ENCODE data around the gene DIP2C.

DNA sequence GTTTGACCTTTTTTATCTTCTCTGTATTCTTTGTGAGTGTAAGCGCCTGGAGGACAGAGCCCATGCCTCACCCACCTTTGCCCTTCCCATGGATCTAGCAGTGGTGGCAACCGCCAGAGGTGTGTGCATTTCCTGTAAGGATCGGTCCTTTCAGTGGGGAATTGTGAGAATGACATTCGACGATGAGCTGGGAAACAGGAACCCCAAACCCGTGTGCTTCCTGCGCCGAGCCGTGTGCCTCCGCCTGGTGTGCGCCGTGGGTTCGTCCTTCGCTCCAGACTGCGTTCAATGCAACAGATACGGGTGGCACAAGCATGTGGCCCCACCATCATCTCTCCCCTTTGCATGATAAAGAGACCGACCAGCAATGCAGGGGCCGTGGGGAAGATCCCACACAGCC lies 1.7 kb upstream of the DIP2C start:
- TF ChIP-seq, protein P1, sequence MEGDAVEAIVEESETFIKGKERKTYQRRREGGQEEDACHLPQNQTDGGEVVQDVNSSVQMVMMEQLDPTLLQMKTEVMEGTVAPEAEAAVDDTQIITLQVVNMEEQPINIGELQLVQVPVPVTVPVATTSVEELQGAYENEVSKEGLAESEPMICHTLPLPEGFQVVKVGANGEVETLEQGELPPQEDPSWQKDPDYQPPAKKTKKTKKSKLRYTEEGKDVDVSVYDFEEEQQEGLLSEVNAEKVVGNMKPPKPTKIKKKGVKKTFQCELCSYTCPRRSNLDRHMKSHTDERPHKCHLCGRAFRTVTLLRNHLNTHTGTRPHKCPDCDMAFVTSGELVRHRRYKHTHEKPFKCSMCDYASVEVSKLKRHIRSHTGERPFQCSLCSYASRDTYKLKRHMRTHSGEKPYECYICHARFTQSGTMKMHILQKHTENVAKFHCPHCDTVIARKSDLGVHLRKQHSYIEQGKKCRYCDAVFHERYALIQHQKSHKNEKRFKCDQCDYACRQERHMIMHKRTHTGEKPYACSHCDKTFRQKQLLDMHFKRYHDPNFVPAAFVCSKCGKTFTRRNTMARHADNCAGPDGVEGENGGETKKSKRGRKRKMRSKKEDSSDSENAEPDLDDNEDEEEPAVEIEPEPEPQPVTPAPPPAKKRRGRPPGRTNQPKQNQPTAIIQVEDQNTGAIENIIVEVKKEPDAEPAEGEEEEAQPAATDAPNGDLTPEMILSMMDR (conservative IDR thresholded peaks at IDR 0.05; ENCODE audit: low read length) = no peak
- no peak for TF ChIP-seq EZH2phosphoT487 (IDR thresholded peaks at IDR 0.05; ENCODE audit: borderline replicate concordance)

Data from Loucy (cell line).